ENCODE results near the gene XPC.
"Not testable (repeated sequence)": the region's sequence is repeated elsewhere in the genome, so short reads cannot be mapped to it uniquely, and the experiment has no call there.

Gene XPC

GRCh38 chr3:14132120-14132519 is 46.3 kb downstream of the XPC start:
- DNase-seq = no peak

DNA sequence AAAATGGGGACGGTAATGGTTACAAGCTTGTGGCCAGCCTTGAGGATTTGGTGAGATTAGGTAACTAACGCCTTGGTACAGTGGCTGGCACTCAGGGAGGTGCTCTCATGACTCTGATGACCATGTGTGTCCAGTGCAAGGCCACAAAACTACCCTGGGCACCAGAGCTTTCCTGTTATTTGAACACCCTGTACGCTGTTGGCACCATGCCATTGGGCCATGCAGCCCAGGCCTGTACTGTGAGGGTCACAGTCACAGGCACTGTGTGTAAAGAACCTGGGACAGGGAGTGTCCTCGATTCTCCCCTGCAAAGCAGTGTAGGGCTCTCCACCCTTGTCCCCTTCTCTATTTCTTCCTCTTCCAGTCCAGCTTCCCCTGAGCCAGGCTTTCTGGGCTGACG is 47.3 kb downstream of the XPC start:
- DNase-seq = no peak

DNA sequence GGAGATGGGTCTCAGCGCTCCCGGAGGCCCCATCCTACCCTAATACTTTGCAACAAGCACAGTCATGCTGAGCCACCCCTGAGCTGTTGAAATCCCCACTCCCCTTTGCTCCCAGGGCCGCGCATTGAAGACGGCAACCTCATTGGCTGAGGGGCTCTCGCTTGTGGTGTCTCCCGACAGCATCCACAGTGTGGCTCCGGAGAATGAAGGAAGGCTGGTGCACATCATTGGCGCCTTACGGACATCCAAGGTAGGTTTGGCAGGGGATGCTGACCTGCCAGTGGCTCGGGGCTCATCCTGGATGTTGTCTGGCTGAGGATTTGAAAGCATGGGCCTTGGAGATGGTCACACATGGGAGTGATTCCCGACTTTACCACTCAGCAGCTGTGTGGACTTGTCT is 47.7 kb downstream of the XPC start:
- no peak for DNase-seq

GRCh38 chr3:14130230-14130629 is 48.2 kb downstream of the XPC start:
- DNase-seq = no peak

- DNase-seq = no peak
Observed at GRCh38 chr3:14129296-14129695, 49.1 kb downstream of the XPC start.

DNA sequence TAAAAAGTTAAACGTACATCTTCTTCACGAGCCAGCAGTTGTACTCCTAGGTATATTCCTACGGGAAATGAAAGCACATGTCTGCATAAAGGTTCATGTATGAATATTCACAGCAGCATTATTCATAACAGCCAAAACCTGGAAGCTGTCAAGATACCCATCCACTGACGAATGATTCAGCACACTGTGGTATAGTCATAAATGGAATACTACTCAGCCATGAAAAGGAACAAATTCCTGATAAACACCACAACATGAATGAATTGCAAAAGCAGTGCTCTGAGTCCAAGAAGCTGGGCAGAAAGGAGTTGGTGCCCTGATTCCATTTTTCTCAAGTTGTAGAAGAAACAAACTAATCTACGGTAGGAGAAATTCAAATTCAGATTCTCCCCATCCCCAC is 49.7 kb downstream of the XPC start:
- no peak for DNase-seq

DNA sequence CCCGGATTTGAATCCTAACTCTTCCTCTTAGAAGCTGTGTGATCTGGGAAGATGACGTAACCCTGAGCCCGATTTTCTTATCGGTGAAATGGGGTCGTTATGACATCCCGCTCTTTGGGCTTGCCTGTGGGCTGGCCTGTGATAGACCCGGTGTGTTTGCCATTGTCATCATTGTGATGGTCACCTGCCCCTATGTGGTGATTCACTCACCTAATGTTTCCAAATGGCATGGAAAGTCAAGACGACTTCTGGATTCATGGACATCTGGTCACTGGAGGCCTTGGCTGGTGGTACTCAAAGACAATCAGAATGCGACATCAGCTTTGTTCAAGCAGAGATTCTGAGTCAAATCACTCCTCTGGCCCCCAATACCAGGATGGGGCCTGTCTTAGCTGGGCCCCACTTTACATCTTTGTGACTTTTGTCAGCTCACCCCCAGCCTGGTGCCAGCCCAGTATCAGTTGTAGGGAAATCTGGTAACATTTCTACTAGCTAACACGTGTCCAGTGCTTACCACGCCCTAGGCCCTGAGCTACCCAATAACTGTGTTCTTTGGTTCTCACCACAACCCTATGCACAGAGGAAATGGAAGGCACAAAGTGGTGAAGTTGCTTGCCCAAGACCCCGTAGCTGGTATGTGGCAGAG is 50.8 kb downstream of the XPC start:
- no peak for DNase-seq

GRCh38 chr3:14126887-14127505 is 51.4 kb downstream of the XPC start:
- DNase-seq = no peak

GRCh38 chr3:14126017-14126886 is 52.1 kb downstream of the XPC start:
- no peak for DNase-seq

DNA sequence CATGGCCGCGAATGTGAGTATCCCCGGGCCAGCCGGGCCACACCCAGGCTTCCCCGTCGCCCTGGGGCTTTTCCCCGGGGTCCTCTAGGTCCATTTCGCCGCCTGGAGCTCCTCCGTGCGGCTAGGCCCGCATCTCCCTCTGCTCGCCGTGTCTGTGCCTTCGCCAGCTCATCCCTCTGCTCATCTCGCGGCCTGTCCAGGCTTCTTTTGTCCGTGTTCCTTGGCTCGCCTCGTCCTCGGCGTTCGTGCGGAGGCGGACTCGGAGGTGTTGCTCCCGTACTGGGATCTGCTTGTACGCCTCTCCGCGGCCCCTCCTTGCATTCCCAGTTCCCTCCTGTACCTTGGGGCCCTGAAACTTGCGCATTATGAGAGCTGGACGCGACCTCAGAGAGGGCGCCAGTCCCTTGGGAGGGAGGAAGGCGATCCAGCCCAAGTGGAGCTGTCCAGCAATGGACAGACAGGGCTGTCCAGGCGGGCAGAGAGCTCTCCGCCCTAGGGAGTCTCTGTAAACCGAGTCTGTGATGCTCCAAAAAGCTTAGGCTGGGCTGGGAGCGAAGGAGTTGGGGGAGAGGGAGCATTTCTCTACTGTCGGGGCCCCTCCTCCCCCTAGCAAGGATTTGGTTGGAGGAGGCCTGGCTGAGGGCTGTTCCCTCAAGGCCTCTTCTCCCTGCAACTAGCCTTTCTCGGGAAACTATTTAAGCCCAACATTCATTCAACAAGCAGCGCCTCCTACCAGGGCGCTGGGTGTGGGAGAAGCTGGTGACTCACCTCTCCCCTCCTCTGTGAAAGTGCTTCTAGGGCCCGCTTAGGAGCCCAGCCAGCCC is 53.0 kb downstream of the XPC start:
- peak; percentile 73 for DNase-seq

DNA sequence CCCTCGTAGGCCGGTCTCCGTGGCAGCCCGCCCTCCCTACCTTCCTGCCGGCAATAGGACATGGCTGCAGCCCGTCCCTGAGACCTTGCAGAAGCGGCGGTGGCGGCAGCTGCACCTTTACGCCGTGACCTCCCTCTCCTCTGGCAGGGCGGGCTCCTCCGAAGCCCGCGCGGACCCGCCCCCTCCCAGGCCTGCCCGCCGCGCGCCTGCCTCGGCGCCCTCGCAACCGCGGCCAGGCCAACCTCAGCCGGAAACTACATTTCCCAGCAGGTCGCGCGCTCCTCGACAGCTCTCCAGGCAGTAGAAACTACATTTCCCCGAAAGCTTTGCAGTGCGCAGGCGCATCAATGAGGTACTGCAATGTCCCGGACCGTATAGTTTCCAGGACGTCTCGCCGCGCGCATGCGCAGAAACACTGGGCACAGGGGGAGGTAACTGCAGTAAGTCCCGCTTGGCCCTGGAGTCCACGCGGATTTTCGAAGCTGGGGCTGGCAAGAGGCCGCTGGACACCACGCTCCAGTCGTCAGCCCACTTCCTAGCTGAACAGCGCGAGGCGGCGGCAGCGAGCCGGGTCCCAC is 53.7 kb downstream of the XPC start, which contains the start of the genes CHCHD4 and TMEM43:
Gene CHCHD4 (minus strand): TSS at position 256 of the 578 bp plus-strand sequence. CDS start 194 bp downstream, at position 62.
Gene TMEM43 (plus strand): TSS at position 438 of the 578 bp plus-strand sequence. CDS start 142 bp downstream, outside the sequence.
- peak; percentile 98 for DNase-seq

GRCh38 chr3:14124223-14124614 is 54.2 kb downstream of the XPC start:
- DNase-seq = peak; percentile 74

GRCh38 chr3:14123308-14124222 is 54.8 kb downstream of the XPC start:
- DNase-seq = no peak

DNA sequence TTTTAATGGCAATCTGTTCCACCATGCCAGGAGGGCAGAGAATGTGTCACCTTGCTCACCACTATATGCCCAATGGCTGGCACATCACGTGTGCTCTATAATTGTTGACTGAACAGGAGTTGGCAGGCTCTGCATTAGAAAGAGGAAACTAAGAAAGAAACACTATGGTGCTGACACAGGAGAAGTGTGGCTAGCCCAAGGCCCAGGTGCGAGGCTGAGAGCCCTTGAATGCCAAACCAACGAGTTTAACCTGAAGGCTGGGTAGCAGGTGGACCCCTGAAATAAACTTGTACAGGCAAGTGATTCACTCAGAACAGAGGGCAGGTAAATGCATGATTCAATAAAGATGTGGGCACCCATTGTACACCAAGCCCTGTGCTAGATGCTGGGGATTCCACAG is 56.1 kb downstream of the XPC start:
- DNase-seq = no peak

GRCh38 chr3:14121859-14122258 is 56.5 kb downstream of the XPC start:
- DNase-seq = no peak

- DNase-seq = not testable (repeated sequence)
Observed at GRCh38 chr3:14120921-14121448, 57.4 kb downstream of the XPC start.

DNA sequence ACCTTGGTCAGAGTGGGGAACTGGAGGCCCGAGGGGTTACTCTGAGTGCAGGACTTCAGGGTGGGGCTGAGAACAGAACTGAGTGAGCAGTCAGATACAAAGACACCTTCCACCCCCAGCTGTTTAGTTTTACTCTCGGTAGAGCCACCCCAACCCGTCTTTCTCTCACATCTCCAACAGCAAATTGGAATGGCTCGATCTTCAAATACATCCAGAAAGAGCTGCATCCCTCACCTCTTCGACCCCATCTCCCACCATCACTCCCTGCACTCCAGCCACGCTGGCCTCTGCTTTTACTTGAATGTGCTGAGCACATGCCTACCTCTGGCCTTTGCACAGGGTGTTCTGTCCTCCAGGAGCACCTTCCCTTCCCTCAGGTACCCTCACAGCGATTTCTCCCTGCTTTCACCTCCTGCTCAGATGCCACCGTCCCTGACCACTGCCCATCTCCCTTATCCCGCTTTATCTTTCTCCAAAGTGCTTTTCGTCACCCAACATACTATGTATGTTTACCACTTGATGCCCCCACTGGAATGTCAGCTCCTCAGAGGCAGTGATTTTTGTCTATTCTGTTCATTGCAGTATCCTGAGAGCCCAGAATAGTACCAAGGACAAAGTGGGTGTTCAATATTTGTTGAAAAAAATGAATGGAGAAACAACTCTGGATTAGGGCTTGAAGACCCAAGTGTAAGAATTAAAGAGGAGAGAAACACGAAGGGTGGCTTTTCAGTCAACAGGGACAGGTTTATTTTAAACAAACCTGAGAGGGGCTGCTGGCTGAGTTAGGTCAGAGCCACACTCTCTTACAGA is 58.1 kb downstream of the XPC start:
- no peak for DNase-seq

DNA sequence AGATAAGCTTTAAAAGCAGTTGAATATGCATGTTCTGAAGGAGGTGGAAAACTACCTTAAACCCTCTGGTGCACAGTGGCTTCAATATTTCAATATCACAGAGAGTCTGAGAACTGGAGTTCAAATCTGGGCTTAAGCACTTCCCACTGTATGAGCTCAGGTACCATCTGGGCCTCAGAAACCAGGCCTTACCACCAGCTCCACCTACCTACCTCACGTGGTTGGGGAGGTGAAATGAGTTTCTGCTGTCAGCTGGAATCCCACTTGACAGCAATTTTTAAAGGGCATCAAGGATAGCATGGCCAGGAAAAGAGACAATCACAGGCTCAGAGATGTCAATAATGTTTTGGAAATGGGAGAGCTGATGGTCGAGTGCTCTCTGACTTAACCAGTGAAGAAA is 58.8 kb downstream of the XPC start:
- no peak for DNase-seq

- no peak for DNase-seq
Observed at GRCh38 chr3:14118400-14119381, 59.7 kb downstream of the XPC start.

Measured in activated naive CD4-positive, alpha-beta T cell treated with Interleukin-2 at 50 U/mL for 16 hours (primary cell).